HepG2 (cell line): ENCODE data around the gene CD80. TPM values are rescaled to one million over a fixed set of nuclear protein-coding genes. Genes with fewer than 3 reads are reported as not detected.

Experiments
- CBX1 ChIP-seq: IDR thresholded peaks from one replicate; pipeline ENCODE4 v1.6.1; 2016; ENCODE audit warnings: antibody characterized with exemption, low read depth
- CENPT ChIP-seq: sonication (generic); formaldehyde crosslinking; IDR thresholded peaks from 2 replicates; pipeline ENCODE4 v1.8.0; 2022; ENCODE audit warnings: low read depth, mild to moderate bottlenecking, moderate library complexity, missing genetic modification reagents
- GATA4 ChIP-seq: sonication (generic); IDR thresholded peaks from 2 replicates; pipeline ENCODE4 v1.6.1; 2016; ENCODE audit warnings: antibody characterized with exemption, low read depth, borderline replicate concordance
- MEF2D ChIP-seq: sonication (generic); formaldehyde crosslinking; IDR thresholded peaks from 2 replicates; pipeline ENCODE4 v1.5.1; 2020; ENCODE audit warnings: mild to moderate bottlenecking, missing genetic modification reagents
- PRDM10 ChIP-seq: sonication (generic); formaldehyde crosslinking; IDR thresholded peaks from 2 replicates; pipeline ENCODE4 v1.4.0; 2020; ENCODE audit warnings: low read depth, missing genetic modification reagents
- ZKSCAN8 ChIP-seq: IDR thresholded peaks from 2 replicates; pipeline ENCODE4 v1.6.1; 2016; ENCODE audit warnings: borderline replicate concordance, missing genetic modification reagents, missing compliant biosample characterization
- ZNF274 ChIP-seq: sonication (generic); formaldehyde crosslinking; IDR thresholded peaks from 2 replicates; pipeline ENCODE4 v1.5.1; 2020; ENCODE audit warnings: mild to moderate bottlenecking, missing genetic modification reagents
- ZNF451 ChIP-seq: sonication (generic); formaldehyde crosslinking; IDR thresholded peaks from 2 replicates; pipeline ENCODE4 v1.5.0; 2020; ENCODE audit warnings: mild to moderate bottlenecking, missing genetic modification reagents
- ZSCAN9 ChIP-seq: IDR thresholded peaks from 2 replicates; pipeline ENCODE4 v1.6.1; 2016; ENCODE audit warnings: borderline replicate concordance
- polyA plus RNA-seq, 8 experiments: library from polyadenylated mRNA; depleted of rRNA in 3 of 8; stranded (reverse) in 7 of 8; unstranded in 1 of 8; fragments of >200 nt; fragmentation: Illumina TruSeq in 4 of 8; extraction: Trizol in 4 of 8; gene quantifications; 2 replicates each; pipeline versions ENCODE4 v1.2.1 to v1.2.3, GENCODE V29; 2011 to 2016; ENCODE audit warnings: low read depth in 4 of 8, missing spikeins in 1 of 8, mixed read lengths in 1 of 8; ENCODE audit not compliant: insufficient read depth in 1 of 8
- total RNA-seq, 5 experiments: library from RNA; depleted of rRNA; stranded (reverse); fragments of >200 nt; fragmentation: Illumina TruSeq; extraction: Trizol; gene quantifications; 2 replicates each; pipeline ENCODE4 v1.2.3, GENCODE V29; 2016; ENCODE audit warnings: low read depth in 1 of 5
- TF ChIP-seq, protein P1 (sequence below): sonication (generic); formaldehyde crosslinking; IDR thresholded peaks from 2 replicates; pipeline ENCODE4 v1.5.0; 2020; ENCODE audit warnings: mild to moderate bottlenecking, missing genetic modification reagents
- TF ChIP-seq, protein P2 (sequence below): sonication (generic); formaldehyde crosslinking; IDR thresholded peaks from 2 replicates; pipeline ENCODE4 v1.9.0; 2021; ENCODE audit warnings: mild to moderate bottlenecking, missing genetic modification reagents
- TF ChIP-seq, protein P3 (sequence below): sonication (generic); formaldehyde crosslinking; IDR thresholded peaks from 2 replicates; pipeline ENCODE4 v1.8.0; 2022; ENCODE audit warnings: missing genetic modification reagents, mild to moderate bottlenecking, moderate library complexity, borderline replicate concordance

The CD80 gene
- total and polyA plus RNA-seq, 2 of the 13 experiments (the other 11 are each of a cell fraction or from before 2014, with no cell fraction given) = not detected

GRCh38 chr3:119498186-119499011 is 61.0 kb downstream of the CD80 start, which contains the start of gene TIMMDC1 (continued):
- TF ChIP-seq, protein P1, sequence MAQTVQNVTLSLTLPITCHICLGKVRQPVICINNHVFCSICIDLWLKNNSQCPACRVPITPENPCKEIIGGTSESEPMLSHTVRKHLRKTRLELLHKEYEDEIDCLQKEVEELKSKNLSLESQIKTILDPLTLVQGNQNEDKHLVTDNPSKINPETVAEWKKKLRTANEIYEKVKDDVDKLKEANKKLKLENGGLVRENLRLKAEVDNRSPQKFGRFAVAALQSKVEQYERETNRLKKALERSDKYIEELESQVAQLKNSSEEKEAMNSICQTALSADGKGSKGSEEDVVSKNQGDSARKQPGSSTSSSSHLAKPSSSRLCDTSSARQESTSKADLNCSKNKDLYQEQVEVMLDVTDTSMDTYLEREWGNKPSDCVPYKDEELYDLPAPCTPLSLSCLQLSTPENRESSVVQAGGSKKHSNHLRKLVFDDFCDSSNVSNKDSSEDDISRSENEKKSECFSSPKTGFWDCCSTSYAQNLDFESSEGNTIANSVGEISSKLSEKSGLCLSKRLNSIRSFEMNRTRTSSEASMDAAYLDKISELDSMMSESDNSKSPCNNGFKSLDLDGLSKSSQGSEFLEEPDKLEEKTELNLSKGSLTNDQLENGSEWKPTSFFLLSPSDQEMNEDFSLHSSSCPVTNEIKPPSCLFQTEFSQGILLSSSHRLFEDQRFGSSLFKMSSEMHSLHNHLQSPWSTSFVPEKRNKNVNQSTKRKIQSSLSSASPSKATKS (CRISPR knock-in tag) = no peak
- TF ChIP-seq PRDM10 (CRISPR knock-in tag) (peak; percentile 37), CENPT (CRISPR knock-in tag) (no peak), MEF2D (CRISPR knock-in tag) (peak; percentile 61; the same call in 1 of the 2 replicates), ZNF451 (CRISPR knock-in tag) (peak; percentile 68; the same call in 1 of the 2 replicates), ZNF274 (CRISPR knock-in tag) (no peak), CBX1 (peak; percentile 96), GATA4 (no peak), ZSCAN9 (CRISPR knock-in tag) (peak; percentile 55; the same call in 1 of the 2 replicates), ZKSCAN8 (CRISPR knock-in tag) (peak; percentile 61; the same call in 1 of the 2 replicates)
- TF ChIP-seq, protein P2, sequence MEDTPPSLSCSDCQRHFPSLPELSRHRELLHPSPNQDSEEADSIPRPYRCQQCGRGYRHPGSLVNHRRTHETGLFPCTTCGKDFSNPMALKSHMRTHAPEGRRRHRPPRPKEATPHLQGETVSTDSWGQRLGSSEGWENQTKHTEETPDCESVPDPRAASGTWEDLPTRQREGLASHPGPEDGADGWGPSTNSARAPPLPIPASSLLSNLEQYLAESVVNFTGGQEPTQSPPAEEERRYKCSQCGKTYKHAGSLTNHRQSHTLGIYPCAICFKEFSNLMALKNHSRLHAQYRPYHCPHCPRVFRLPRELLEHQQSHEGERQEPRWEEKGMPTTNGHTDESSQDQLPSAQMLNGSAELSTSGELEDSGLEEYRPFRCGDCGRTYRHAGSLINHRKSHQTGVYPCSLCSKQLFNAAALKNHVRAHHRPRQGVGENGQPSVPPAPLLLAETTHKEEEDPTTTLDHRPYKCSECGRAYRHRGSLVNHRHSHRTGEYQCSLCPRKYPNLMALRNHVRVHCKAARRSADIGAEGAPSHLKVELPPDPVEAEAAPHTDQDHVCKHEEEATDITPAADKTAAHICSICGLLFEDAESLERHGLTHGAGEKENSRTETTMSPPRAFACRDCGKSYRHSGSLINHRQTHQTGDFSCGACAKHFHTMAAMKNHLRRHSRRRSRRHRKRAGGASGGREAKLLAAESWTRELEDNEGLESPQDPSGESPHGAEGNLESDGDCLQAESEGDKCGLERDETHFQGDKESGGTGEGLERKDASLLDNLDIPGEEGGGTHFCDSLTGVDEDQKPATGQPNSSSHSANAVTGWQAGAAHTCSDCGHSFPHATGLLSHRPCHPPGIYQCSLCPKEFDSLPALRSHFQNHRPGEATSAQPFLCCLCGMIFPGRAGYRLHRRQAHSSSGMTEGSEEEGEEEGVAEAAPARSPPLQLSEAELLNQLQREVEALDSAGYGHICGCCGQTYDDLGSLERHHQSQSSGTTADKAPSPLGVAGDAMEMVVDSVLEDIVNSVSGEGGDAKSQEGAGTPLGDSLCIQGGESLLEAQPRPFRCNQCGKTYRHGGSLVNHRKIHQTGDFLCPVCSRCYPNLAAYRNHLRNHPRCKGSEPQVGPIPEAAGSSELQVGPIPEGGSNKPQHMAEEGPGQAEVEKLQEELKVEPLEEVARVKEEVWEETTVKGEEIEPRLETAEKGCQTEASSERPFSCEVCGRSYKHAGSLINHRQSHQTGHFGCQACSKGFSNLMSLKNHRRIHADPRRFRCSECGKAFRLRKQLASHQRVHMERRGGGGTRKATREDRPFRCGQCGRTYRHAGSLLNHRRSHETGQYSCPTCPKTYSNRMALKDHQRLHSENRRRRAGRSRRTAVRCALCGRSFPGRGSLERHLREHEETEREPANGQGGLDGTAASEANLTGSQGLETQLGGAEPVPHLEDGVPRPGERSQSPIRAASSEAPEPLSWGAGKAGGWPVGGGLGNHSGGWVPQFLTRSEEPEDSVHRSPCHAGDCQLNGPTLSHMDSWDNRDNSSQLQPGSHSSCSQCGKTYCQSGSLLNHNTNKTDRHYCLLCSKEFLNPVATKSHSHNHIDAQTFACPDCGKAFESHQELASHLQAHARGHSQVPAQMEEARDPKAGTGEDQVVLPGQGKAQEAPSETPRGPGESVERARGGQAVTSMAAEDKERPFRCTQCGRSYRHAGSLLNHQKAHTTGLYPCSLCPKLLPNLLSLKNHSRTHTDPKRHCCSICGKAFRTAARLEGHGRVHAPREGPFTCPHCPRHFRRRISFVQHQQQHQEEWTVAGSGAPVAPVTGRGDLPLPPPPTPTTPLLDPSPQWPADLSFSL (CRISPR knock-in tag) = no peak
- TF ChIP-seq, protein P3, sequence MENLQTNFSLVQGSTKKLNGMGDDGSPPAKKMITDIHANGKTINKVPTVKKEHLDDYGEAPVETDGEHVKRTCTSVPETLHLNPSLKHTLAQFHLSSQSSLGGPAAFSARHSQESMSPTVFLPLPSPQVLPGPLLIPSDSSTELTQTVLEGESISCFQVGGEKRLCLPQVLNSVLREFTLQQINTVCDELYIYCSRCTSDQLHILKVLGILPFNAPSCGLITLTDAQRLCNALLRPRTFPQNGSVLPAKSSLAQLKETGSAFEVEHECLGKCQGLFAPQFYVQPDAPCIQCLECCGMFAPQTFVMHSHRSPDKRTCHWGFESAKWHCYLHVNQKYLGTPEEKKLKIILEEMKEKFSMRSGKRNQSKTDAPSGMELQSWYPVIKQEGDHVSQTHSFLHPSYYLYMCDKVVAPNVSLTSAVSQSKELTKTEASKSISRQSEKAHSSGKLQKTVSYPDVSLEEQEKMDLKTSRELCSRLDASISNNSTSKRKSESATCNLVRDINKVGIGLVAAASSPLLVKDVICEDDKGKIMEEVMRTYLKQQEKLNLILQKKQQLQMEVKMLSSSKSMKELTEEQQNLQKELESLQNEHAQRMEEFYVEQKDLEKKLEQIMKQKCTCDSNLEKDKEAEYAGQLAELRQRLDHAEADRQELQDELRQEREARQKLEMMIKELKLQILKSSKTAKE = no peak
